ENCODE data around the gene DNAJC21.
"Not testable (repeated sequence)": the region's sequence is repeated elsewhere in the genome, so short reads cannot be mapped to it uniquely, and the experiment has no call there.

The DNAJC21 gene

GRCh38 chr5:34944460-34945047 lies 15.2 kb downstream of the DNAJC21 start:
- Histone ChIP-seq H3K36me3 (ENCODE audit: control insufficient read depth, insufficient read depth, low read length, severe bottlenecking) (peaks cover 86% of the 10 kb centered on the region), H3K4me1 (ENCODE audit: control insufficient read depth, insufficient read depth, low read length) (no peaks in the 10 kb centered on the region), H3K9me3 (ENCODE audit: control insufficient read depth, low read length) (no peaks in the 10 kb centered on the region), H3K27me3 (replicated peaks; ENCODE audit: control insufficient read depth, insufficient read depth, low read length) (no peaks in the 10 kb centered on the region), H3K9ac (ENCODE audit: low read length) (no peak overlapping the region), H3K4me3 (ENCODE audit: low read length) (no peak overlapping the region)
- no peak for DNase-seq (ENCODE audit: low read depth)

DNA sequence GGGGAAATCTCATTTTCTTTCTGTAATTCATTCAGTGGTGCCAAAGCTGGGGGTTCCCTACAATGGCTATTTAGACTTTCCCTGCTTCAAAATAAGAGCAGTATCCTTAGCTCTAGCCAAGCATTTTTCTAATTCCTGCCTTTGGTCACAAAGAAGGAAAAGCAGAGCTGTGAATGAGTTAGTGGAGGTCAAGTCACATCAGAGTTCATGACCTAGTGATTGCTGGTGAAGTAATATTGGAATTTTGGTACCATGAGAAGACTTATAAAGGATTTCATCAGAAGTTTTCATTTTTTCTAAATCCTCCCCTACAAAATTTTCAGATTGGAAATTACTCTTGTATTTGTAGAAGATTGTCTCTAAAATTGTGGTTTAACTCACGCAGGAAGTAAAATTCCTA lies 28.0 kb downstream of the DNAJC21 start:
- Histone ChIP-seq H3K36me3 (ENCODE audit: control insufficient read depth, insufficient read depth, low read length, severe bottlenecking) (peaks cover 30% of the 10 kb centered on the region), H3K9ac (ENCODE audit: low read length) (peak overlapping the region; percentile 73), H3K4me3 (ENCODE audit: low read length) (peak overlapping the region; percentile 17), H3K9me3 (ENCODE audit: control insufficient read depth, low read length) (no peaks in the 10 kb centered on the region), H3K4me1 (ENCODE audit: control insufficient read depth, insufficient read depth, low read length) (peaks cover 20% of the 10 kb centered on the region), H3K27me3 (replicated peaks; ENCODE audit: control insufficient read depth, insufficient read depth, low read length) (no peaks in the 10 kb centered on the region)
- DNase-seq (ENCODE audit: low read depth), result peak; percentile 8

GRCh38 chr5:34957857-34958690 lies 28.7 kb downstream of the DNAJC21 start:
- peaks cover 20% of the 10 kb centered on the region for H3K4me1 ChIP-seq (ENCODE audit: control insufficient read depth, insufficient read depth, low read length)
- H3K9me3 ChIP-seq (ENCODE audit: control insufficient read depth, low read length), result no peaks in the 10 kb centered on the region
- no peaks in the 10 kb centered on the region for H3K27me3 ChIP-seq (replicated peaks; ENCODE audit: control insufficient read depth, insufficient read depth, low read length)
- DNase-seq (ENCODE audit: low read depth), result peak; percentile 56
- H3K4me3 ChIP-seq (ENCODE audit: low read length), result peak overlapping the region; percentile 17
- H3K9ac ChIP-seq (ENCODE audit: low read length), result peak overlapping the region; percentile 73
- H3K36me3 ChIP-seq (ENCODE audit: control insufficient read depth, insufficient read depth, low read length, severe bottlenecking), result peaks cover 24% of the 10 kb centered on the region

- H3K4me1 ChIP-seq (ENCODE audit: control insufficient read depth, insufficient read depth, low read length), result peaks cover 20% of the 10 kb centered on the region
- no peak overlapping the region for H3K4me3 ChIP-seq (ENCODE audit: low read length)
- peaks cover 11% of the 10 kb centered on the region for H3K36me3 ChIP-seq (ENCODE audit: control insufficient read depth, insufficient read depth, low read length, severe bottlenecking)
- H3K9me3 ChIP-seq (ENCODE audit: control insufficient read depth, low read length), result no peaks in the 10 kb centered on the region
- peak; percentile 40 for DNase-seq (ENCODE audit: low read depth)
- H3K9ac ChIP-seq (ENCODE audit: low read length), result no peak overlapping the region
- H3K27me3 ChIP-seq (replicated peaks; ENCODE audit: control insufficient read depth, insufficient read depth, low read length), result no peaks in the 10 kb centered on the region
Measured at GRCh38 chr5:34959323-34959722, 30.0 kb downstream of the DNAJC21 start.

- H3K4me1 ChIP-seq (ENCODE audit: control insufficient read depth, insufficient read depth, low read length), result no peaks in the 10 kb centered on the region
- DNase-seq (ENCODE audit: low read depth), result no peak
- H3K9ac ChIP-seq (ENCODE audit: low read length), result no peak overlapping the region
- H3K27me3 ChIP-seq (replicated peaks; ENCODE audit: control insufficient read depth, insufficient read depth, low read length), result no peaks in the 10 kb centered on the region
- peaks cover 9% of the 10 kb centered on the region for H3K9me3 ChIP-seq (ENCODE audit: control insufficient read depth, low read length)
- H3K4me3 ChIP-seq (ENCODE audit: low read length), result no peak overlapping the region
- H3K36me3 ChIP-seq (ENCODE audit: control insufficient read depth, insufficient read depth, low read length, severe bottlenecking), result peaks cover 6% of the 10 kb centered on the region
Measured at GRCh38 chr5:34967540-34967939, 38.2 kb downstream of the DNAJC21 start.

DNA sequence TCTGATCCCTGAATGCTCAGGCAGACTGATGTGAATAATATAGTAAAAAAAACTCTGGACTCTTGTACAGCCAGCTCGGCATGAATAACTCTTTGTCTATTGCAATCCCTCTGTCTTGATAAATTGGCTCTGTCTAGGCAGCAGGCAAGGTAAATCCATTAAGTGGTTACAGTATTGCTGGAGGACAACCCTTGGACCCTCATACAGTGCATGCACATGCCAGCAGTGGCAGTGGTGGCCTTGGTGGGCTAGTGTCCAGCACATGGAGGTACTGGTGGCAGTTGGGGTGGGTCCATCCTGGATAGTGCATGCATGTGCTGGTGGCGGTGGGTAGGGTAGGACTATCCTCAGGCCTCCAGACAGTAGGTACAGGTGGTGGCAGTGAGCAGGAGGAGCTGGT lies 38.9 kb downstream of the DNAJC21 start:
- Histone ChIP-seq H3K4me3 (ENCODE audit: low read length) (no peak overlapping the region), H3K27me3 (replicated peaks; ENCODE audit: control insufficient read depth, insufficient read depth, low read length) (no peaks in the 10 kb centered on the region), H3K9ac (ENCODE audit: low read length) (no peak overlapping the region), H3K4me1 (ENCODE audit: control insufficient read depth, insufficient read depth, low read length) (no peaks in the 10 kb centered on the region), H3K36me3 (ENCODE audit: control insufficient read depth, insufficient read depth, low read length, severe bottlenecking) (peaks cover 6% of the 10 kb centered on the region), H3K9me3 (ENCODE audit: control insufficient read depth, low read length) (peaks cover 9% of the 10 kb centered on the region)
- no peak for DNase-seq (ENCODE audit: low read depth)

GRCh38 chr5:34970552-34970951 lies 41.2 kb downstream of the DNAJC21 start:
- H3K9me3 ChIP-seq (ENCODE audit: control insufficient read depth, low read length), result peaks cover 5% of the 10 kb centered on the region
- no peaks in the 10 kb centered on the region for H3K27me3 ChIP-seq (replicated peaks; ENCODE audit: control insufficient read depth, insufficient read depth, low read length)
- H3K4me3 ChIP-seq (ENCODE audit: low read length), result no peak overlapping the region
- H3K4me1 ChIP-seq (ENCODE audit: control insufficient read depth, insufficient read depth, low read length), result no peaks in the 10 kb centered on the region
- H3K9ac ChIP-seq (ENCODE audit: low read length), result no peak overlapping the region
- peaks cover 4% of the 10 kb centered on the region for H3K36me3 ChIP-seq (ENCODE audit: control insufficient read depth, insufficient read depth, low read length, severe bottlenecking)
- DNase-seq (ENCODE audit: low read depth), result no peak

DNA sequence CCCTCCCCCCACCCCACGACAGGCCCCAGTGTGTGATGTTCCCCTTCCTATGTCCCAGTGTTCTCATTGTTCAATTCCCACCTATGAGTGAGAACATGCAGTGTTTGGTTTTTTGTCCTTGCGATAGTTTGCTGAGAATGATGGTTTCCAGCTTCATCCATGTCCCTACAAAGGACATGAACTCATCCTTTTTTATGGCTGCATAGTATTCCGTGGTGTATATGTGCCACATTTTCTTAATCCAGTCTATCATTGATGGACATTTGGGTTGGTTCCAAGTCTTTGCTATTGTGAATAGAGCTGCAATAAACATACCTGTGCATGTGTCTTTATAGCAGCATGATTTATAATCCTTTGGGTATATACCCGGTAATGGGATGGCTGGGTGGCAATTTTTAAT lies 42.3 kb downstream of the DNAJC21 start:
- not testable (repeated sequence) for H3K9me3 ChIP-seq (ENCODE audit: control insufficient read depth, low read length); DNase-seq (ENCODE audit: low read depth); H3K27me3 ChIP-seq (replicated peaks; ENCODE audit: control insufficient read depth, insufficient read depth, low read length); H3K4me3 ChIP-seq (ENCODE audit: low read length); H3K9ac ChIP-seq (ENCODE audit: low read length); H3K4me1 ChIP-seq (ENCODE audit: control insufficient read depth, insufficient read depth, low read length); H3K36me3 ChIP-seq (ENCODE audit: control insufficient read depth, insufficient read depth, low read length, severe bottlenecking)

GRCh38 chr5:34976347-34976746 lies 47.0 kb downstream of the DNAJC21 start:
- H3K27me3 ChIP-seq (replicated peaks; ENCODE audit: control insufficient read depth, insufficient read depth, low read length), result no peaks in the 10 kb centered on the region
- H3K9ac ChIP-seq (ENCODE audit: low read length), result no peak overlapping the region
- no peaks in the 10 kb centered on the region for H3K36me3 ChIP-seq (ENCODE audit: control insufficient read depth, insufficient read depth, low read length, severe bottlenecking)
- H3K4me1 ChIP-seq (ENCODE audit: control insufficient read depth, insufficient read depth, low read length), result no peaks in the 10 kb centered on the region
- no peaks in the 10 kb centered on the region for H3K9me3 ChIP-seq (ENCODE audit: control insufficient read depth, low read length)
- DNase-seq (ENCODE audit: low read depth), result no peak
- H3K4me3 ChIP-seq (ENCODE audit: low read length), result no peak overlapping the region

GRCh38 chr5:34977934-34978613 lies 48.7 kb downstream of the DNAJC21 start:
- no peak for DNase-seq (ENCODE audit: low read depth)
- no peaks in the 10 kb centered on the region for H3K27me3 ChIP-seq (replicated peaks; ENCODE audit: control insufficient read depth, insufficient read depth, low read length)
- H3K4me3 ChIP-seq (ENCODE audit: low read length), result no peak overlapping the region
- H3K36me3 ChIP-seq (ENCODE audit: control insufficient read depth, insufficient read depth, low read length, severe bottlenecking), result no peaks in the 10 kb centered on the region
- no peaks in the 10 kb centered on the region for H3K9me3 ChIP-seq (ENCODE audit: control insufficient read depth, low read length)
- no peaks in the 10 kb centered on the region for H3K4me1 ChIP-seq (ENCODE audit: control insufficient read depth, insufficient read depth, low read length)
- no peak overlapping the region for H3K9ac ChIP-seq (ENCODE audit: low read length)

GRCh38 chr5:34978681-34979080 lies 49.3 kb downstream of the DNAJC21 start:
- Histone ChIP-seq H3K9me3 (ENCODE audit: control insufficient read depth, low read length) (no peaks in the 10 kb centered on the region), H3K27me3 (replicated peaks; ENCODE audit: control insufficient read depth, insufficient read depth, low read length) (no peaks in the 10 kb centered on the region)

More at GRCh38 chr5:34978681-34979080, 49.3 kb downstream of the DNAJC21 start:
- H3K4me1 ChIP-seq (ENCODE audit: control insufficient read depth, insufficient read depth, low read length), result no peaks in the 10 kb centered on the region
- no peak overlapping the region for H3K9ac ChIP-seq (ENCODE audit: low read length)
- DNase-seq (ENCODE audit: low read depth), result no peak
- H3K4me3 ChIP-seq (ENCODE audit: low read length), result no peak overlapping the region
- no peaks in the 10 kb centered on the region for H3K36me3 ChIP-seq (ENCODE audit: control insufficient read depth, insufficient read depth, low read length, severe bottlenecking)
